ENCODE measurements around the gene UNC79.
A peak's percentile ranks its signal among the peaks of the same experiment; 100 is the strongest.
"Not testable (repeated sequence)": the region's sequence is repeated elsewhere in the genome, so short reads cannot be mapped to it uniquely, and the experiment has no call there.

Gene UNC79

GRCh38 chr14:93430315-93431035 is at the start of gene UNC79:
UNC79 (plus strand) TSS chr14:93430939; CDS start chr14:93431030, 91 bp downstream.
- no peak for DNase-seq

- peak; percentile 9 for DNase-seq
Measured at GRCh38 chr14:93381644-93382043, 49.1 kb upstream of the UNC79 start.

- DNase-seq: not testable (repeated sequence)
Measured at GRCh38 chr14:93384256-93384655, 46.5 kb upstream of the UNC79 start.

GRCh38 chr14:93395231-93395630 is 35.5 kb upstream of the UNC79 start:
- DNase-seq: no peak

GRCh38 chr14:93396456-93396855 is 34.3 kb upstream of the UNC79 start:
- DNase-seq: no peak

- peak; percentile 0 for DNase-seq
Measured at GRCh38 chr14:93398491-93398890, 32.2 kb upstream of the UNC79 start.

- no peak for DNase-seq
Measured at GRCh38 chr14:93402951-93403350, 27.8 kb upstream of the UNC79 start.

GRCh38 chr14:93410021-93410420 is 20.7 kb upstream of the UNC79 start:
- DNase-seq: no peak

GRCh38 chr14:93410893-93411292 is 19.8 kb upstream of the UNC79 start:
- DNase-seq: no peak

GRCh38 chr14:93425136-93425535 is 5.6 kb upstream of the UNC79 start:
- DNase-seq: not testable (repeated sequence)

GRCh38 chr14:93426750-93427149 is 4.0 kb upstream of the UNC79 start:
- no peak for DNase-seq

GRCh38 chr14:93431036-93431670 is 414 bp downstream of the UNC79 start:
- DNase-seq: no peak

- DNase-seq: no peak
Measured at GRCh38 chr14:93454224-93454623, 23.5 kb downstream of the UNC79 start.

- DNase-seq: no peak
Measured at GRCh38 chr14:93456356-93456755, 25.6 kb downstream of the UNC79 start.

- DNase-seq: no peak
Measured at GRCh38 chr14:93458234-93458633, 27.5 kb downstream of the UNC79 start.

- DNase-seq: no peak
Measured at GRCh38 chr14:93462479-93462878, 31.7 kb downstream of the UNC79 start.

- DNase-seq: peak; percentile 81
Measured at GRCh38 chr14:93464271-93464670, 33.5 kb downstream of the UNC79 start.

GRCh38 chr14:93475471-93475870 is 44.7 kb downstream of the UNC79 start:
- no peak for DNase-seq

- DNase-seq: no peak
Measured at GRCh38 chr14:93476305-93476704, 45.6 kb downstream of the UNC79 start.

- DNase-seq: not testable (repeated sequence)
Measured at GRCh38 chr14:93479074-93479473, 48.3 kb downstream of the UNC79 start.

GRCh38 chr14:93480867-93481266 is 50.1 kb downstream of the UNC79 start:
- no peak for DNase-seq

- DNase-seq: no peak
Measured at GRCh38 chr14:93481758-93482157, 51.0 kb downstream of the UNC79 start.

GRCh38 chr14:93490001-93490400 is 59.3 kb downstream of the UNC79 start:
- DNase-seq: no peak

GRCh38 chr14:93493054-93493453 is 62.3 kb downstream of the UNC79 start:
- DNase-seq: no peak

- DNase-seq: not testable (repeated sequence)
Measured at GRCh38 chr14:93493622-93494021, 62.9 kb downstream of the UNC79 start.

All from OCI-M1 (cell line).